Esophagus muscularis mucosa (tissue), 4 donors: ENCODE measurements around the gene CNPY3. TPM values are rescaled to one million over a fixed set of nuclear protein-coding genes. Genes with fewer than 3 reads are reported as not detected.
"Not testable (repeated sequence)": the region's sequence is repeated elsewhere in the genome, so short reads cannot be mapped to it uniquely, and the experiment has no call there.

Experiments used
- DNase-seq: peaks from one replicate; pipeline ENCODE4 v3.0.0-alpha.2; 2017; ENCODE audit errors: extremely low spot score
- H3K27ac ChIP-seq, 4 donors: fragments of 200-600 bp; sonication (generic); replicated peaks in 1 of 4; 1 replicate in 3 of 4; 2 replicates in 1 of 4; pipeline ENCODE4 v1.5.1; 2016 to 2019; ENCODE audit warnings: mild to moderate bottlenecking in 1 of 4
- H3K27me3 ChIP-seq, 4 donors: fragments of 200-600 bp; sonication (generic); one replicate each; pipeline versions ENCODE4 v1.5.1 to v1.6.0; 2016 to 2019
- H3K36me3 ChIP-seq, 4 donors: fragments of 200-600 bp; sonication (generic); one replicate each; pipeline ENCODE4 v1.5.1; 2016 to 2019
- H3K4me1 ChIP-seq, 4 donors: fragments of 200-600 bp; sonication (generic); one replicate each; pipeline ENCODE4 v1.5.1; 2016 to 2019
- H3K4me3 ChIP-seq, 4 donors: fragments of 200-600 bp; sonication (generic); 1 replicate in 2 of 4; 2 replicates in 2 of 4; pipeline ENCODE4 v1.5.1; 2016 to 2019; ENCODE audit warnings: mild to moderate bottlenecking in 4 of 4, moderate library complexity in 1 of 4
- H3K9me3 ChIP-seq, 4 donors: fragments of 200-600 bp; sonication (generic); 1 replicate in 3 of 4; 2 replicates in 1 of 4; pipeline ENCODE4 v1.5.1; 2016 to 2019
- EP300 ChIP-seq: sonication (generic); formaldehyde crosslinking; IDR thresholded peaks from one replicate; pipeline ENCODE4 v1.6.1; 2017; ENCODE audit warnings: antibody characterized with exemption
- POLR2A ChIP-seq: fragments of 450-650 bp; IDR thresholded peaks from one replicate; pipeline ENCODE4 v1.6.1; 2017; ENCODE audit warnings: antibody characterized with exemption, moderate library complexity, mild to moderate bottlenecking, low read depth
- POLR2AphosphoS5 ChIP-seq, 2 donors: sonication (generic); formaldehyde crosslinking; IDR thresholded peaks; one replicate each; pipeline ENCODE4 v1.6.1; 2017; ENCODE audit warnings: antibody characterized with exemption in 2 of 2
- WGBS: methylation state at CpG from one replicate; pipeline ENCODE4 v1.1.5; 2018; 5-methylcytosine and 5-hydroxymethylcytosine counted together
- intact Hi-C: fragments of 100-400 bp; cut with DNase I; formaldehyde crosslinking; loops from one replicate; pipeline ENCODE4 v1.15.1; 2023
- total RNA-seq, 4 donors: library from RNA; depleted of rRNA; stranded (reverse); fragments of >200 nt; gene quantifications; one replicate each; pipeline versions ENCODE4 v1.1.0 to v1.2.1, GENCODE V29; 2016
- TF ChIP-seq, protein P1 (sequence below), 3 experiments: fragments of 200-600 bp in 2 of 3; fragments of 450-650 bp in 1 of 3; sonication (generic) in 2 of 3; IDR thresholded peaks; one replicate each; pipeline ENCODE4 v1.5.1; 2017 to 2019; ENCODE audit warnings: antibody characterized with exemption in 3 of 3, mild to moderate bottlenecking in 2 of 3, moderate library complexity in 1 of 3

CNPY3 gene
- total RNA-seq, 4 donors from 2014 or later = 24.5 to 39.6 (median 34.3) TPM

DNA sequence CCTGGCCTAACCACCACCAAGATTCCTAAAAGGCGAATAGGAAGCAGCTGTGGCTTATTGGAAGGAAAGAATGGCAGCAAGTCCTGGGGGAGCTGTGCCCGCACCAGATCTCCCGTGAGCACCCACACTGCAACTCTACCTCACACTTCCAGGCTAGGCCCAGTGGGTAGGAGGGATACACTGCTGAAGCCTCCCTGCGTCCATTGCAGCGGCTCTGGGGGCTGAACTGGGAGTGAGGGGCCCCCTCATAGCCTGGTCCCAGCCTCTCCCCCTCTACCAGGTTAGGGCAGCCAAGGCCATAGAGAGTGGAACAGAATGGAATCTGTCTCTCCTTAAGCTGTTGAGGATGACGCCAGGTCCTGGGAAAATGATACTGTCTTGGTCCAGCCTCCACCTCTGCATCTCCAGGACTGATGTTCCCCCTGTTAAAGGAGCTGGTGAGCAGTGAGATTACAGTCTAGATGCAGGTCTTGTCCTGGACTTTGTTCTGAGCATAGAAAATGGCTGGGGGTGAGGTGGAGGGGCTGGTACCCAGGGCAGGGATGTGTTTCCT lies 11.3 kb downstream of the CNPY3 start:
- 95% methylated on average over 6 of the region's 6 CpGs for WGBS
- no peaks in the 10 kb centered on the region for H3K4me1 ChIP-seq
- no peak for DNase-seq
- no peaks in the 10 kb centered on the region for H3K27me3 ChIP-seq
- H3K27ac ChIP-seq = no peak overlapping the region
- intact Hi-C loops = no loop called here
- H3K4me3 ChIP-seq = no peak overlapping the region
- no peaks in the 10 kb centered on the region for H3K9me3 ChIP-seq
- H3K36me3 ChIP-seq = peaks cover 29 to 94% (median 58%) of the 10 kb centered on the region in 4 donors
- no peak for TF ChIP-seq POLR2A
- TF ChIP-seq, protein P1, sequence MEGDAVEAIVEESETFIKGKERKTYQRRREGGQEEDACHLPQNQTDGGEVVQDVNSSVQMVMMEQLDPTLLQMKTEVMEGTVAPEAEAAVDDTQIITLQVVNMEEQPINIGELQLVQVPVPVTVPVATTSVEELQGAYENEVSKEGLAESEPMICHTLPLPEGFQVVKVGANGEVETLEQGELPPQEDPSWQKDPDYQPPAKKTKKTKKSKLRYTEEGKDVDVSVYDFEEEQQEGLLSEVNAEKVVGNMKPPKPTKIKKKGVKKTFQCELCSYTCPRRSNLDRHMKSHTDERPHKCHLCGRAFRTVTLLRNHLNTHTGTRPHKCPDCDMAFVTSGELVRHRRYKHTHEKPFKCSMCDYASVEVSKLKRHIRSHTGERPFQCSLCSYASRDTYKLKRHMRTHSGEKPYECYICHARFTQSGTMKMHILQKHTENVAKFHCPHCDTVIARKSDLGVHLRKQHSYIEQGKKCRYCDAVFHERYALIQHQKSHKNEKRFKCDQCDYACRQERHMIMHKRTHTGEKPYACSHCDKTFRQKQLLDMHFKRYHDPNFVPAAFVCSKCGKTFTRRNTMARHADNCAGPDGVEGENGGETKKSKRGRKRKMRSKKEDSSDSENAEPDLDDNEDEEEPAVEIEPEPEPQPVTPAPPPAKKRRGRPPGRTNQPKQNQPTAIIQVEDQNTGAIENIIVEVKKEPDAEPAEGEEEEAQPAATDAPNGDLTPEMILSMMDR (IDR thresholded peaks at IDR 0.05) = no peak
- no peak for TF ChIP-seq POLR2AphosphoS5 (IDR thresholded peaks at IDR 0.05)
- TF ChIP-seq EP300 = no peak

DNA sequence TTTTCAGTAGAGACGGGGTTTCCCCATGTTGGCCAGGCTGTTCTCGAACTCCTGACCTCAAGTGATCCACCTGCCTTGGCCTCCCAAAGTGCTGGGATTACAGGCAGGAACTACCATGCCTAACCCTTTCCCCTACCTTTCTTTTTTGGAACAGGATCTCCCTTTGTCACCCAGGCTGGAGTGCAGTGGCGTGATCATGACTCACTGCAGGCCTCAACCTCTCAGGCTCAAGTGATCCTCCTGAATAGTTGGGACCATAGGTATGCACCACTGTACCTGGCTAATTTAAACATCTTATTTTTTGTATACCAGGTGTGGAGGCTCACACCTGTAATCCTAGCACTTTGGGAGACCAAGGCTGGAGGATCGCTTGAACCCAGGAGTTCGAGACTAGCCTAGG lies 12.1 kb downstream of the CNPY3 start:
- H3K4me3 ChIP-seq, H3K27me3 ChIP-seq, H3K27ac ChIP-seq, DNase-seq, H3K9me3 ChIP-seq, intact Hi-C loops, H3K4me1 ChIP-seq: not testable (repeated sequence)
- peaks cover 21 to 94% (median 50%) of the 10 kb centered on the region in 4 donors for H3K36me3 ChIP-seq
- 98% methylated on average over 5 of the region's 5 CpGs for WGBS

DNA sequence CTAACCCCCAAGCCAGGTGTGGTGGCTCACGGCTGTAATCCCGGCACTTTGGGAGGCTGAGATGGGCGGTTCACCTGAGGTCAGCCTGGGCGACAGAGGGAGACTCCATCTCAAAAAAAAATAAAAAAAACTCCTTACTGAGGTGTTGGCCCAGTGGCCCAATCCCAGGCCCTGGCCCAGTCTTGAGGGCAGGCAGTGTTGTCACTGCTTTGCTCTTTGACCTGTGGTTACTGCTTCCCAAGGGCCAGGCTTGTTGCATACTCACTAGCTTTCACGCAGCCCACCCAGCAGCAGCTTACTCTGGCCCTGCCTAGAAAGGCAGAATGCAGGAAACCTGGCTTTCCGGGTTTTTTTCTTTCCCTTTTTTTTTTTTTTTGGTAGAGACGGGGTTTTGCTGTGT lies 13.2 kb downstream of the CNPY3 start:
- Histone ChIP-seq H3K27ac (no peak overlapping the region), H3K36me3 (peaks cover 19 to 83% (median 40%) of the 10 kb centered on the region in 4 donors)

DNA sequence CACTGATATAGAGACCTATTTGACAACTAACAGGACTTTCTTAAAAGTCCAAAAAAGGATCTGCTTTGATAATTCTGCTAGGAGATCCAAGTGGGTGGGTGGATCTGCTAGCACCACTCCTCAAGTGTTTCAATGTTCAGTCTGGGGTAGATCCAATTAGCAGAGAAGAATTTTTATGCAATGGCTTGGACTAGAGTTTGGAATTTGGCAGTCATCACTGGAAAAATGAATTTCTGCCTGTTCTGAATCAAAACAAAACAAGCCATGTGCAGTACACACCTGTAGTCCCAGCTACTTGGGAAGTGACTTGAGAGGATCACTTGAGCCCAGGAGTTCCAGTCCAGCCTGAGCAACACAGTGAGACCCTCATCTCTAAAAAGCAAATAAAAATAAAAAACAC lies 18.7 kb downstream of the CNPY3 start:
- Histone ChIP-seq H3K4me1 (peaks cover 0 to 15% (median 10%) of the 10 kb centered on the region in 4 donors), H3K4me3 (no peak overlapping the region), H3K27ac (peak overlapping the region in 2 of 4 donors; percentile 35 to 44), H3K36me3 (peaks cover 0 to 30% (median 8%) of the 10 kb centered on the region in 4 donors), H3K27me3 (no peaks in the 10 kb centered on the region), H3K9me3 (no peaks in the 10 kb centered on the region)
- no peak for TF ChIP-seq EP300
- TF ChIP-seq, protein P1 (IDR thresholded peaks at IDR 0.05) = no peak
- no peak for TF ChIP-seq POLR2A
- TF ChIP-seq POLR2AphosphoS5 (IDR thresholded peaks at IDR 0.05) = peak in 1 of 2 donors; percentile 14
- intact Hi-C loops = no loop called here
- DNase-seq = no peak

More for the DNA sequence above, 13.2 kb downstream of the CNPY3 start:
- Histone ChIP-seq H3K4me1 (peaks cover 0 to under 1% (median 0%) of the 10 kb centered on the region in 4 donors), H3K9me3 (no peaks in the 10 kb centered on the region), H3K4me3 (no peak overlapping the region), H3K27me3 (no peaks in the 10 kb centered on the region)
- intact Hi-C loops = no loop called here
- TF ChIP-seq EP300 (no peak), POLR2AphosphoS5 (IDR thresholded peaks at IDR 0.05) (no peak), POLR2A (no peak)
- TF ChIP-seq, protein P1 (IDR thresholded peaks at IDR 0.05) = no peak
- DNase-seq = no peak
- WGBS = 79% methylated on average over 7 of the region's 7 CpGs

DNA sequence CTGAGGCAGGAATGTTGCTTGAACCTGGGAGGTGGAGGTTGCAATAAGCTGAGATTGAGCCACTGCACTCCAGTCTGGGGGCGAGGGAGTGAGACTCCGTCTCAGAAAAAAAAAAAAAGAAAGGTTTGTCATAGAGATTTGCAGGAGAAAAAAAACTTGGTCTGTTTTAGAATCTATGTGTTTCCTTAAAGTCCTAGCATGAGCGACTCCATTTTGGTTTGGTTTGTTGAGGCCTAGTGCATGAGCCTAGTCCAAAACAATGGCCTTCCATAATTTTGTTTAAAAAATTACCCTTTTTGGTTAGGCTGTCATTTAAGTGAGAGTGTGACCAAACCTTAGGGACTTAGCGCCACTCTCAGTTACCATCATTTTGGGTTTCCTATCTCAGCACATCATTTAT lies 23.1 kb downstream of the CNPY3 start:
- H3K4me3 ChIP-seq = no peak overlapping the region
- no peak for TF ChIP-seq EP300
- no peak for TF ChIP-seq POLR2A
- TF ChIP-seq, protein P1 (IDR thresholded peaks at IDR 0.05) = no peak
- TF ChIP-seq POLR2AphosphoS5 (IDR thresholded peaks at IDR 0.05) = no peak
- WGBS = 97% methylated on average over 4 of the region's 4 CpGs
- H3K27me3 ChIP-seq = no peaks in the 10 kb centered on the region
- no peaks in the 10 kb centered on the region for H3K9me3 ChIP-seq
- intact Hi-C loops = no loop called here
- no peak overlapping the region for H3K27ac ChIP-seq
- H3K4me1 ChIP-seq = peaks cover 0 to 15% (median 10%) of the 10 kb centered on the region in 4 donors
- no peak for DNase-seq
- H3K36me3 ChIP-seq = no peaks in the 10 kb centered on the region

DNA sequence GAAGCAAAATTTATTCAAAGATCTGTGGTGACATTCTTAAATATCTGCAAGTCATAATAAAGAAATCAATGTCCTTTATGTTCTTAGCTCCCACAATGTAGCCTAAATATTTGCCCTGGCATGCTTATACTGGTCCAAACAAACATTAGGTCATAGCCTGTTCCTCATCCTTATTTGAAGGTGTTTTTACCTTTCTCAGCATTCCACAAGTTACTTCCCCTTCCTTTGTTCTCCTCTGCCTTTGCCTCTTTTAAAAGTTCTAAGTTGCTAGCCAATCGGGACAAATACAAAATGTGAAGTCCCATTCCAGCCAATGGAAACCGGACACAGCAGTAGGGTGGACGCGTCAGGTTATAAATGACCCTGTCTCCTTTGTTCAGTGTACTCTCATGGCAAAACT lies 25.1 kb downstream of the CNPY3 start:
- intact Hi-C loops, H3K9me3 ChIP-seq, H3K4me3 ChIP-seq, H3K27ac ChIP-seq, DNase-seq, H3K27me3 ChIP-seq, H3K36me3 ChIP-seq, H3K4me1 ChIP-seq: not testable (repeated sequence)
- 93% methylated on average over 4 of the region's 4 CpGs for WGBS
